ENCODE data around the gene XIRP1.

Gene XIRP1

GRCh38 chr3:39141171-39141995 is 51.0 kb downstream of the XIRP1 start:
- Mint-ChIP-seq H3K36me3 (ENCODE audit: low read depth) (peaks cover 41% of the 10 kb centered on the region), H3K9me3 (no peaks in the 10 kb centered on the region), H3K4me1 (peaks cover 23% of the 10 kb centered on the region), H3K27me3 (ENCODE audit: low read depth, poor library complexity) (peaks cover 3% of the 10 kb centered on the region), H3K4me3 (no peak overlapping the region), H3K27ac (peak overlapping the region; percentile 90)
- no peak for DNase-seq
- TF ChIP-seq CTCF (IDR thresholded peaks at IDR 0.05) = no peak

GRCh38 chr3:39140341-39140971 is 51.9 kb downstream of the XIRP1 start:
- Mint-ChIP-seq H3K4me3 (no peak overlapping the region), H3K4me1 (peaks cover 14% of the 10 kb centered on the region), H3K27ac (peak overlapping the region; percentile 90), H3K27me3 (ENCODE audit: low read depth, poor library complexity) (peaks cover 3% of the 10 kb centered on the region), H3K9me3 (no peaks in the 10 kb centered on the region), H3K36me3 (ENCODE audit: low read depth) (peaks cover 37% of the 10 kb centered on the region)
- TF ChIP-seq CTCF (IDR thresholded peaks at IDR 0.05) = no peak
- no peak for DNase-seq

GRCh38 chr3:39139442-39139841 is 53.0 kb downstream of the XIRP1 start:
- no peak for TF ChIP-seq CTCF (IDR thresholded peaks at IDR 0.05)
- no peak for DNase-seq
- Mint-ChIP-seq H3K27ac (peak overlapping the region; percentile 90), H3K36me3 (ENCODE audit: low read depth) (peaks cover 30% of the 10 kb centered on the region), H3K9me3 (no peaks in the 10 kb centered on the region), H3K4me1 (peaks cover 6% of the 10 kb centered on the region), H3K27me3 (ENCODE audit: low read depth, poor library complexity) (peaks cover 3% of the 10 kb centered on the region), H3K4me3 (no peak overlapping the region)

GRCh38 chr3:39138804-39139415 is 53.5 kb downstream of the XIRP1 start:
- H3K4me1 Mint-ChIP-seq = peaks cover 5% of the 10 kb centered on the region
- no peaks in the 10 kb centered on the region for H3K9me3 Mint-ChIP-seq
- no peak for TF ChIP-seq CTCF (IDR thresholded peaks at IDR 0.05)
- peaks cover 25% of the 10 kb centered on the region for H3K36me3 Mint-ChIP-seq (ENCODE audit: low read depth)
- no peak for DNase-seq
- H3K27me3 Mint-ChIP-seq (ENCODE audit: low read depth, poor library complexity) = peaks cover 3% of the 10 kb centered on the region
- H3K27ac Mint-ChIP-seq = peak overlapping the region; percentile 75
- no peak overlapping the region for H3K4me3 Mint-ChIP-seq

- H3K27me3 Mint-ChIP-seq (ENCODE audit: low read depth, poor library complexity) = peaks cover 3% of the 10 kb centered on the region
- no peak overlapping the region for H3K4me3 Mint-ChIP-seq
- peak overlapping the region; percentile 75 for H3K27ac Mint-ChIP-seq
- TF ChIP-seq CTCF (IDR thresholded peaks at IDR 0.05) = no peak
- no peaks in the 10 kb centered on the region for H3K9me3 Mint-ChIP-seq
- no peak for DNase-seq
- peaks cover 5% of the 10 kb centered on the region for H3K4me1 Mint-ChIP-seq
- H3K36me3 Mint-ChIP-seq (ENCODE audit: low read depth) = peaks cover 18% of the 10 kb centered on the region
Measured at GRCh38 chr3:39137991-39138803, 54.2 kb downstream of the XIRP1 start.

Measured in nephron progenitor cell (in vitro differentiated cells).